ENCODE results near the gene TOM1L2.
"Not testable (repeated sequence)": the region's sequence is repeated elsewhere in the genome, so short reads cannot be mapped to it uniquely, and the experiment has no call there.

TOM1L2 gene

GRCh38 chr17:17943281-17943984, 28.8 kb downstream of the TOM1L2 start:
- no peak for DNase-seq (ENCODE audit: low spot score)

- DNase-seq (ENCODE audit: low spot score), result no peak
Observed at GRCh38 chr17:17942846-17943245, 29.4 kb downstream of the TOM1L2 start.

GRCh38 chr17:17941015-17941414, 31.2 kb downstream of the TOM1L2 start:
- no peak for DNase-seq (ENCODE audit: low spot score)

GRCh38 chr17:17940441-17940911, 31.7 kb downstream of the TOM1L2 start:
- DNase-seq (ENCODE audit: low spot score), result no peak

GRCh38 chr17:17939941-17940340, 32.3 kb downstream of the TOM1L2 start:
- not testable (repeated sequence) for DNase-seq (ENCODE audit: low spot score)

- no peak for DNase-seq (ENCODE audit: low spot score)
Observed at GRCh38 chr17:17938388-17939107, 33.7 kb downstream of the TOM1L2 start.

- no peak for DNase-seq (ENCODE audit: low spot score)
Observed at GRCh38 chr17:17937958-17938357, 34.2 kb downstream of the TOM1L2 start.

- no peak for DNase-seq (ENCODE audit: low spot score)
Observed at GRCh38 chr17:17937201-17937853, 34.9 kb downstream of the TOM1L2 start.

- DNase-seq (ENCODE audit: low spot score), result no peak
Observed at GRCh38 chr17:17935321-17936271, 36.6 kb downstream of the TOM1L2 start.

- no peak for DNase-seq (ENCODE audit: low spot score)
Observed at GRCh38 chr17:17934806-17935205, 37.4 kb downstream of the TOM1L2 start.

GRCh38 chr17:17934214-17934613, 38.0 kb downstream of the TOM1L2 start:
- DNase-seq (ENCODE audit: low spot score), result no peak

GRCh38 chr17:17933775-17934174, 38.4 kb downstream of the TOM1L2 start:
- no peak for DNase-seq (ENCODE audit: low spot score)

- no peak for DNase-seq (ENCODE audit: low spot score)
Observed at GRCh38 chr17:17931159-17931558, 41.0 kb downstream of the TOM1L2 start.

- DNase-seq (ENCODE audit: low spot score), result no peak
Observed at GRCh38 chr17:17930674-17931073, 41.5 kb downstream of the TOM1L2 start.

- DNase-seq (ENCODE audit: low spot score), result no peak
Observed at GRCh38 chr17:17929655-17930380, 42.4 kb downstream of the TOM1L2 start.

GRCh38 chr17:17928398-17929287, 43.6 kb downstream of the TOM1L2 start:
- no peak for DNase-seq (ENCODE audit: low spot score)

GRCh38 chr17:17926840-17927449, 45.3 kb downstream of the TOM1L2 start:
- DNase-seq (ENCODE audit: low spot score), result no peak

- DNase-seq (ENCODE audit: low spot score), result no peak
Observed at GRCh38 chr17:17926036-17926435, 46.2 kb downstream of the TOM1L2 start.

GRCh38 chr17:17924857-17925250, 47.3 kb downstream of the TOM1L2 start:
- DNase-seq (ENCODE audit: low spot score), result no peak
